HCT116 (cell line): ENCODE measurements around the gene MRS2.

Experiments
- CBX3 ChIP-seq: IDR thresholded peaks from 2 replicates; pipeline ENCODE4 v1.6.1; 2012; ENCODE audit warnings: low read depth
- CEBPB ChIP-seq: IDR thresholded peaks from 2 replicates; pipeline ENCODE4 v1.6.1; 2012; ENCODE audit warnings: low read depth
- CTCF ChIP-seq, 3 experiments: fragments of 200-600 bp in 1 of 3; sonication (generic) in 1 of 3; IDR thresholded peaks in 2 of 3; conservative IDR thresholded peaks in 1 of 3; 2 replicates each; pipeline ENCODE4 v1.5.1; 2012 to 2017; ENCODE audit warnings: low read depth in 2 of 3, low read length in 2 of 3, antibody characterized with exemption in 1 of 3, borderline replicate concordance in 1 of 3, control low read depth in 1 of 3, mild to moderate bottlenecking in 1 of 3, mixed read lengths in 1 of 3, mixed run types in 1 of 3, moderate library complexity in 1 of 3; ENCODE audit not compliant: insufficient read depth in 1 of 3
- EGR1 ChIP-seq: IDR thresholded peaks from 2 replicates; pipeline ENCODE4 v1.6.1; 2012; ENCODE audit warnings: low read depth
- EZH2 ChIP-seq: fragments of 200-600 bp; sonication (generic); IDR thresholded peaks from 2 replicates; pipeline ENCODE4 v1.6.1; 2017; ENCODE audit warnings: antibody characterized with exemption, mixed run types
- EZH2phosphoT487 ChIP-seq: fragments of 200-600 bp; IDR thresholded peaks from 2 replicates; pipeline ENCODE4 v1.6.1; 2018; ENCODE audit warnings: antibody characterized with exemption, borderline replicate concordance
- JUND ChIP-seq: IDR thresholded peaks from 2 replicates; pipeline ENCODE4 v1.6.1; 2012
- MAX ChIP-seq: IDR thresholded peaks from 2 replicates; pipeline ENCODE4 v1.6.1; 2012
- POLR2A ChIP-seq: IDR thresholded peaks from 2 replicates; pipeline ENCODE4 v1.7.0; 2011; ENCODE audit warnings: borderline replicate concordance; ENCODE audit not compliant: insufficient read depth, insufficient read length; ENCODE audit errors: extremely low read depth
- REST ChIP-seq: IDR thresholded peaks from 2 replicates; pipeline ENCODE4 v1.6.1; 2012; ENCODE audit warnings: low read depth
- YY1 ChIP-seq: IDR thresholded peaks from 2 replicates; pipeline ENCODE4 v1.6.1; 2011; ENCODE audit warnings: low read length, low read depth, moderate library complexity, mild to moderate bottlenecking; ENCODE audit not compliant: insufficient replicate concordance; ENCODE audit errors: extremely low read depth
- TF ChIP-seq, protein P1 (sequence below): IDR thresholded peaks from 2 replicates; pipeline ENCODE4 v1.6.1; 2012

- no peak for TF ChIP-seq CTCF (IDR thresholded peaks at IDR 0.05 in 2 of 3, conservative IDR thresholded peaks at IDR 0.05 in 1 of 3; ENCODE audit: borderline replicate concordance in 1 of 3, insufficient read depth in 1 of 3, low read depth in 2 of 3, low read length in 2 of 3)
- TF ChIP-seq EZH2phosphoT487: no peak
- no peak for TF ChIP-seq YY1
- no peak for TF ChIP-seq CBX3
- no peak for TF ChIP-seq POLR2A
- TF ChIP-seq CEBPB: no peak
- TF ChIP-seq EGR1: no peak
- TF ChIP-seq REST: no peak
- TF ChIP-seq MAX: no peak
- TF ChIP-seq, protein P1, sequence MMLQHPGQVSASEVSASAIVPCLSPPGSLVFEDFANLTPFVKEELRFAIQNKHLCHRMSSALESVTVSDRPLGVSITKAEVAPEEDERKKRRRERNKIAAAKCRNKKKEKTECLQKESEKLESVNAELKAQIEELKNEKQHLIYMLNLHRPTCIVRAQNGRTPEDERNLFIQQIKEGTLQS: no peak
- no peak for TF ChIP-seq EZH2
- no peak for TF ChIP-seq JUND
Observed at GRCh38 chr6:24445704-24446103, 43.0 kb downstream of the MRS2 start.
